Islet precursor cell (in vitro differentiated cells): ENCODE results near the gene DENND10.
"Not testable (repeated sequence)": the region's sequence is repeated elsewhere in the genome, so short reads cannot be mapped to it uniquely, and the experiment has no call there.

Experiments
- DNase-seq: peaks from one replicate; pipeline ENCODE4 v3.0.0-alpha.2; 2018

The DENND10 gene

GRCh38 chr10:119177708-119178371, 73.9 kb downstream of the DENND10 start:
- DNase-seq = no peak

GRCh38 chr10:119178372-119179119, 74.6 kb downstream of the DENND10 start, which contains the start of gene PRDX3:
Gene PRDX3, minus strand, starts transcription at chr10:119178812. Its CDS starts 22 bp downstream, at chr10:119178790.
- peak; percentile 97 for DNase-seq

DNA sequence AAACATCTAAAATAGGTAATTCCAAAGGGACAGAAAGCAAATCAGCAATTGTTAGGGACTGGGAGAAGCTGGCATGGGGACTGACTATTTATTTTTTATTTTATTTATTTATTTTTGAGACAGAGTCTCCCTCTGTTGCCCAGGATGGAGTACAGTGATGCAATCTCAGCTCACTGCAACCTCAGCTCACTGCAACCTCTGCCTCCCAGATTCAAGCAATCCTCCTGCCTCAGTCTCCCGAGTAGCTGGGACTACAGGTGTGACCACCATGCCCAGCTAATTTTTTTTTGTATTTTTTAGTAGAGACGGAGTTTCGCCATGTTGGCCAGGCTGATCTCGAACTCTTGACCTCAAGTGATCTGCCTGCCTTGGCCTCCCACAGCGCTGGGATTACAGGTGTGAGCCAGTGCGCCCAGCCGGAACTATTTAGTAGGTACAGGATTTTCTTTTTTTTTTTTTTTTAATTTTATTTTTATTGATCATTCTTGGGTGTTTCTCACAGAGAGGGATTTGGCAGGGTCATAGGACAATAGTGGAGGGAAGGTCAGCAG, 77.0 kb downstream of the DENND10 start:
- not testable (repeated sequence) for DNase-seq

DNA sequence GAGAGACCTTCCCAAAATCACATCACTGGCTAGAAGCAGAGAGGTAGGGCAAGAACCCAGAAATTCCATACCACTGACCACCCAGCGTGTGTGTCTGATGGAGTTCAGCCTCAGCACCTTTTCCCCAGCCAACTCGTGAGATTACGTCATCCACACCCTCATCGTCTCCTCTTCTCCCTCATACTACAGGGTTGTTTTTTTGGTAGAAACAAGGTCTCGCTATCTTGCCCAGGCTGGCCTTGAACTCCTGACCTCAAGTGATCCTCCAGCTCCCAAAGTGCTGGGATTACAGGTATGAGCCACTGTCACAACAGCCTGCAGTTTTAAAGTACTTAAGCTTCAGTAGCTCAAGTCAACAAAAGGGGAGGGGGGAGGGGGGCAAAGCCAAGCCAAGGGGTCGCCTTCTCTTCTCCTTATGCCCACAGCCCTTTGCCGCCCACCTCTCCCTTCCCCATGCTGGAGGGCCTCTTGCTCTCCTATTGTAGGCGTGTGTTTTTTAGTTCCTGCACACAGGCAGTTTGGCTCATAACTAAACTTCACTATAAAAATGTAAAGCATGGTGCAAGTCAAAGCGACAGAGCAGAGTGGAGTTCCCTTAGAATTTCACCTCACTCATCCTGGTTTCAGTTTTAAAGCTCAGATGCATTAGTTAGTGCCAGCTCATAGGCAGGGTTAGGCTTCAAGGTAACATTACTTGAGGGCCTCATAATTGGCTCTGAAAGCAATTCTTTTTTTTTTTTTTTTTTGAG, 79.9 kb downstream of the DENND10 start:
- DNase-seq = no peak
